Gastroesophageal sphincter (tissue), 4 donors: ENCODE results near the gene IRF1. TPM values are rescaled to one million over a fixed set of nuclear protein-coding genes. Genes with fewer than 3 reads are reported as not detected.
"Not testable (repeated sequence)": the region's sequence is repeated elsewhere in the genome, so short reads cannot be mapped to it uniquely, and the experiment has no call there.

Source experiments
- ATAC-seq: fragments of 150-250 bp; one replicate; pipeline ENCODE4 v1.9.1; 2016; ENCODE audit warnings: mild to moderate bottlenecking, moderate library complexity
- H3K27ac ChIP-seq, 4 donors: fragments of 200-600 bp; sonication (generic) in 3 of 4; 1 replicate in 3 of 4; 2 replicates in 1 of 4; pipeline ENCODE4 v1.5.1; 2016 to 2019
- H3K27me3 ChIP-seq: fragments of 200-600 bp; sonication (generic); one replicate; pipeline ENCODE4 v1.5.1; 2019
- H3K36me3 ChIP-seq, 2 donors: fragments of 200-600 bp; sonication (generic); one replicate each; pipeline ENCODE4 v1.5.1; 2019; ENCODE audit warnings: control low read depth in 1 of 2
- H3K4me1 ChIP-seq, 3 donors: fragments of 200-600 bp; sonication (generic); 1 replicate in 2 of 3; 2 replicates in 1 of 3; pipeline ENCODE4 v1.5.1; 2016 to 2019; ENCODE audit warnings: control low read depth in 2 of 3
- H3K4me3 ChIP-seq, 2 donors: fragments of 200-600 bp; sonication (generic); one replicate each; pipeline ENCODE4 v1.5.1; 2019; ENCODE audit warnings: mild to moderate bottlenecking in 1 of 2, moderate library complexity in 1 of 2
- H3K9me3 ChIP-seq, 3 donors: fragments of 200-600 bp; sonication (generic); one replicate each; pipeline ENCODE4 v1.5.1; 2017 to 2019; ENCODE audit warnings: control low read depth in 2 of 3
- EP300 ChIP-seq: sonication (generic); formaldehyde crosslinking; IDR thresholded peaks from one replicate; pipeline ENCODE4 v1.6.1; 2017; ENCODE audit warnings: antibody characterized with exemption, mild to moderate bottlenecking
- POLR2A ChIP-seq, 2 donors: fragments of 450-650 bp; IDR thresholded peaks; one replicate each; pipeline ENCODE4 v1.6.1; 2017; ENCODE audit warnings: antibody characterized with exemption in 2 of 2, mild to moderate bottlenecking in 2 of 2, moderate library complexity in 1 of 2
- POLR2AphosphoS5 ChIP-seq: sonication (generic); formaldehyde crosslinking; IDR thresholded peaks from one replicate; pipeline ENCODE4 v1.6.1; 2017; ENCODE audit warnings: antibody characterized with exemption
- WGBS, 2 donors: methylation state at CpG; one replicate each; pipeline ENCODE4 v1.1.5; 2018; ENCODE audit warnings: low coverage in 1 of 2; 5-methylcytosine and 5-hydroxymethylcytosine counted together
- total RNA-seq, 4 donors: library from RNA; depleted of rRNA; stranded (reverse); fragments of >200 nt; gene quantifications; one replicate each; pipeline ENCODE4 v1.1.0, GENCODE V29; 2016
- TF ChIP-seq, protein P1 (sequence below), 4 experiments: fragments of 200-600 bp in 2 of 4; fragments of 450-650 bp in 2 of 4; sonication (generic) in 1 of 4; IDR thresholded peaks; one replicate each; pipeline ENCODE4 v1.5.1; 2017 to 2019; ENCODE audit warnings: antibody characterized with exemption in 4 of 4, mild to moderate bottlenecking in 2 of 4, moderate library complexity in 2 of 4

Gene IRF1
- total RNA-seq, 4 donors from 2014 or later: 10.9 to 74.3 (median 19.4) TPM

DNA sequence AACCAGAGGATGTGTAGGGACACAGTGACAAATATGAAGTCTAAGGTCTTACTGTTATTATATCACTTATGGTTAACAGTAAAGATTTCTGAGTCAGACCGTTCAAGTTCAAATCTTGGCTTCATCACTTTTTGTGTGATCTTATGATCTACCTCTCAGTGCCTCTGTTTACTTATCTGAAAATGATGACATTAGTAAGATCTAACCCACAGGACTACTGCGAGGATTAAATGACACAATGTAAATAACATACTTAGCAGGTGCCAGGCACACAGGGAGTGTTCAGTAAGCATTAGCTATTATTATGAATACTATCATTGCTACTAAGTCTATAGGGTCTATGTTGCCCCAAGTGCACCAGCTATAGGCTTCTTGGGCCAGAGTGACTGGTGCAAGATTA, 2.0 kb downstream of the IRF1 start:
- peak overlapping the region; percentile 59 to 72 for H3K4me3 ChIP-seq
- peaks cover 0 to 78% (median 48%) of the 10 kb centered on the region in 3 donors for H3K4me1 ChIP-seq
- no peaks in the 10 kb centered on the region for H3K27me3 ChIP-seq
- ATAC-seq: no peak
- no peak for TF ChIP-seq POLR2A (IDR thresholded peaks at IDR 0.05)
- TF ChIP-seq POLR2AphosphoS5: no peak
- TF ChIP-seq, protein P1, sequence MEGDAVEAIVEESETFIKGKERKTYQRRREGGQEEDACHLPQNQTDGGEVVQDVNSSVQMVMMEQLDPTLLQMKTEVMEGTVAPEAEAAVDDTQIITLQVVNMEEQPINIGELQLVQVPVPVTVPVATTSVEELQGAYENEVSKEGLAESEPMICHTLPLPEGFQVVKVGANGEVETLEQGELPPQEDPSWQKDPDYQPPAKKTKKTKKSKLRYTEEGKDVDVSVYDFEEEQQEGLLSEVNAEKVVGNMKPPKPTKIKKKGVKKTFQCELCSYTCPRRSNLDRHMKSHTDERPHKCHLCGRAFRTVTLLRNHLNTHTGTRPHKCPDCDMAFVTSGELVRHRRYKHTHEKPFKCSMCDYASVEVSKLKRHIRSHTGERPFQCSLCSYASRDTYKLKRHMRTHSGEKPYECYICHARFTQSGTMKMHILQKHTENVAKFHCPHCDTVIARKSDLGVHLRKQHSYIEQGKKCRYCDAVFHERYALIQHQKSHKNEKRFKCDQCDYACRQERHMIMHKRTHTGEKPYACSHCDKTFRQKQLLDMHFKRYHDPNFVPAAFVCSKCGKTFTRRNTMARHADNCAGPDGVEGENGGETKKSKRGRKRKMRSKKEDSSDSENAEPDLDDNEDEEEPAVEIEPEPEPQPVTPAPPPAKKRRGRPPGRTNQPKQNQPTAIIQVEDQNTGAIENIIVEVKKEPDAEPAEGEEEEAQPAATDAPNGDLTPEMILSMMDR (IDR thresholded peaks at IDR 0.05): no peak
- no peak for TF ChIP-seq EP300
- peaks cover 0 to 47% of the 10 kb centered on the region in 2 donors for H3K36me3 ChIP-seq
- 15 to 62% methylated on average over 2 of the region's 2 CpGs for WGBS, 2 donors
- H3K27ac ChIP-seq: peak overlapping the region in 3 of 4 donors; percentile 96 to 99 (median 97)
- no peaks in the 10 kb centered on the region for H3K9me3 ChIP-seq

DNA sequence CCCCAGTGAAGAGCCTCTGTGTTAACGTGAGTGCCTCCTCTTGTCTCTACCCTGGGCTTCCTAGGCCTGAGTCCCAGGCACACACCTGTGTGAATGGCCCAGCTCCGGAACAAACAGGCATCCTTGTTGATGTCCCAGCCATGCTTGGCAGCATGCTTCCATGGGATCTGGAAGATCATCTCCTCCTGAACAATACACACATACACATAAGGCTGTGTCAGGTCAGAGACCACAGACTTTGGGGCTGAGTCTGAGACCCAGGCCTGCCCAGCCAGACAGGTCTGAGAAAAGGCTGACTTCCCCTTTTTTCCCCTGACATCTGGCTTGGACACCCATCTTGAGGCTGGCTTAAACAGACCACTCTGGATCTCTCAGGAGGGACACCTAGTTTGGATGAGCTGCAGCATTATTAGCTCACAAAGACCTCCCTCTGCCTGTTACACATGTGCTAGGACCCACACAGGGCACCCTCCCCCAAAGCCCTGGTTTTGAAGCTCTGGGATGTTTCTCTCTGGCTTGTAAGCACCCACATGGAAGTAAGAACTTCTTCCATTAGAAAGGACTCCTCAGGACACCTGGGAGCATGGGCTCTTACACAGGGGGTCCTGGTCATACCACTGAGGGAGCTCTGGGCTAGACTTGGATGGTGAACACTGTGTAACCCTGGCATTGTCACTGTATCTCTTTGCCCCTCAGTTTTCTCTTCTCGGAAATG, 2.6 kb downstream of the IRF1 start:
- H3K4me3 ChIP-seq: peak overlapping the region in 1 of 2 donors; percentile 3
- H3K27ac ChIP-seq: peak overlapping the region in 3 of 4 donors; percentile 58 to 97 (median 68)
- WGBS, 2 donors: 62 to 71% methylated on average over 1 to 2 of the region's 3 CpGs
- peaks cover 0 to 53% of the 10 kb centered on the region in 2 donors for H3K36me3 ChIP-seq
- TF ChIP-seq EP300 (no peak), POLR2AphosphoS5 (no peak), POLR2A (IDR thresholded peaks at IDR 0.05) (no peak)
- TF ChIP-seq, protein P1 (IDR thresholded peaks at IDR 0.05): no peak
- no peaks in the 10 kb centered on the region for H3K9me3 ChIP-seq
- ATAC-seq: no peak
- H3K27me3 ChIP-seq: no peaks in the 10 kb centered on the region
- H3K4me1 ChIP-seq: peaks cover 0 to 82% (median 48%) of the 10 kb centered on the region in 3 donors

DNA sequence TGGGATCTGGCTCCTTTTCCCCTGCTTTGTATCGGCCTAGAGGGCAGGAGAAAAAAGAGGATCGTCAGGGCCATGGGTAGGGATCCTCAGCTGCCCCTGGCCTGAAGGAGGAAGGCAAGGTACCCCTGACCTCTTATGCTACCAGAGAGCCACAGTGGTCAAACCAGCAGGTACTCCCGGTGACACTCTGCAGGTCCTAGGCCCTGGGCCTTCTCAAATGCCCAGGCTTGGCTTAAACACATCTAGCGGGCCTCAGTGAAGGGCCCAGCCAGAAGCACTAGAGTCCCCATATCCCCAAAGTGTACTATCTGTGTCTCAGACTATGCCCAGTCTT, 3.5 kb downstream of the IRF1 start:
- Histone ChIP-seq H3K9me3 (no peaks in the 10 kb centered on the region), H3K4me1 (peaks cover 0 to 81% (median 47%) of the 10 kb centered on the region in 3 donors), H3K36me3 (peaks cover 0 to 59% of the 10 kb centered on the region in 2 donors), H3K27ac (peak overlapping the region in 3 of 4 donors; percentile 58 to 97 (median 68)), H3K4me3 (no peak overlapping the region), H3K27me3 (no peaks in the 10 kb centered on the region)
- WGBS, 2 donors: 67% methylated on average over 1 of the region's 4 CpGs; no CpG with 5 or more reads in 1 of the 2 donors
- no peak for ATAC-seq
- TF ChIP-seq POLR2AphosphoS5: no peak

DNA sequence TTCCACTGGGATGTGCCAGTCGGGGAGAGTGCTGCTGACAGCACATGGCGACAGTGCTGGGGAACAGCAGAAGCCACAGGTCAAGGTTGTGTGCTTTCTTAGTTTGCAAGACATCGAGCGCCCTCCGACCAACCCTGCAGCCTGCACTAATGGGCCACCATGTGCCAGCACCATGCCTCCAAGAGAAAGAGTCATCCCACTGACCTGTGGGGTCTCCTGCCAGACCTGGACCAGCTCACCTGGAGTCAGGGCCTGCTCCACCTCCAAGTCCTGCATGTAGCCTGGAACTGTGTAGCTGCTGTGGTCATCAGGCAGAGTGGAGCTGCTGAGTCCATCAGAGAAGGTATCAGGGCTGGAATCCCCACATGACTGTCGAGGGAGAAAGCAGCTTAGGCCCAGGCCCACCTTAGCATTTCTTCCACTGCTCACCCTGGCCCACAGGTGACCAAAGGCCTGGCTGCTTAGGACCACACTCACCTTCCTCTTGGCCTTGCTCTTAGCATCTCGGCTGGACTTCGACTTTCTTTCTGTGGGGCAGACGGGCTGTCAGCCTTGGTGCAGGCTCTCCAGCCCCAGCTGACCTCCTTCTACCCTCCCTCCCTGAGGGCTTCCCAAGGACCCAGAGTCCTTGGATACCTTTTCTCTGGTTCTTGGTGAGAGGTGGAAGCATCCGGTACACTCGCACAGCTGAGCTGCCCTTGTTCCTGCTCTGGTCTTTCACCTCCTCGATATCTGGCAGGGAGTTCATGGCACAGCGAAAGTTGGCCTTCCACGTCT, 4.1 kb downstream of the IRF1 start:
- Histone ChIP-seq H3K27ac (peak overlapping the region in 3 of 4 donors; percentile 58 to 97 (median 68)), H3K27me3 (no peaks in the 10 kb centered on the region), H3K9me3 (no peaks in the 10 kb centered on the region), H3K4me3 (no peak overlapping the region), H3K36me3 (peaks cover 0 to 64% of the 10 kb centered on the region in 2 donors), H3K4me1 (peaks cover 0 to 76% (median 41%) of the 10 kb centered on the region in 3 donors)
- TF ChIP-seq, protein P1 (IDR thresholded peaks at IDR 0.05): no peak
- TF ChIP-seq POLR2AphosphoS5: no peak
- no peak for TF ChIP-seq POLR2A (IDR thresholded peaks at IDR 0.05)
- TF ChIP-seq EP300: no peak
- WGBS, 2 donors: 76 to 80% methylated on average over 1 to 6 of the region's 14 CpGs
- no peak for ATAC-seq

DNA sequence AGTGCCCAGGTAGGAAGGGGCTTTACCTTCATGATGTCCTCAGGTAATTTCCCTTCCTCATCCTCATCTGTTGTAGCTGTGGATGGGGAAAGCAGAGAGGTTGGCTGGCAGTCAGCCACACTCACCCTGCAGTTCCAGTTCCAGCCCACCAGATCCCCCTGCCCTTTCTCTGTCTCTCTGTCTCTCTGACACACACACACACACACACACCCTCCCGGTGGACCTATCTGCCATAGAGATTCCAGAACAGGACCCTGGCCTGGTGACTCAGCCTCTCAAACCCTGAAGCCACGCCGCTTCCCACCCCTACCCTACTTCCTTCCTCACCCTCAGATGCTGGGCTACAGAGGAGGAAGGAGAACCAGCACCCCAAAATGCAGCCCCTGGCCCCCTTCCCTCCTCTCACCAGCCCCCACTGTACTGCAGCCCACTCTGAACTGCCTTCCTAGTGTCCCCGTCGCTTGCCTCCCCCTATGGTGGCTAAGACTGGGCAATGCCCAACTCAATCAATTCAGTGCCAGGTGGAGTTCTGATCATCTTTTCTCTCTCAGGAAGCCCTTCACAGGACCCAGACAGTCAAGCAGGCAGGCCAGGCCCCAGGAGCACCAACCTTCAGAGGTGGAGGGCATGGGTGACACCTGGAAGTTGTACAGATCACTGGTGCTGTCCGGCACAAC, 4.8 kb downstream of the IRF1 start:
- H3K9me3 ChIP-seq: no peaks in the 10 kb centered on the region
- H3K36me3 ChIP-seq: peaks cover 0 to 71% of the 10 kb centered on the region in 2 donors
- H3K4me3 ChIP-seq: no peak overlapping the region
- no peak for ATAC-seq
- 44 to 70% methylated on average over 3 to 4 of the region's 6 CpGs for WGBS, 2 donors
- TF ChIP-seq EP300: no peak
- TF ChIP-seq POLR2AphosphoS5: no peak
- TF ChIP-seq POLR2A (IDR thresholded peaks at IDR 0.05): no peak
- TF ChIP-seq, protein P1 (IDR thresholded peaks at IDR 0.05): no peak
- peak overlapping the region in 3 of 4 donors; percentile 46 to 58 (median 50) for H3K27ac ChIP-seq
- H3K4me1 ChIP-seq: peaks cover 0 to 70% (median 37%) of the 10 kb centered on the region in 3 donors
- no peaks in the 10 kb centered on the region for H3K27me3 ChIP-seq

DNA sequence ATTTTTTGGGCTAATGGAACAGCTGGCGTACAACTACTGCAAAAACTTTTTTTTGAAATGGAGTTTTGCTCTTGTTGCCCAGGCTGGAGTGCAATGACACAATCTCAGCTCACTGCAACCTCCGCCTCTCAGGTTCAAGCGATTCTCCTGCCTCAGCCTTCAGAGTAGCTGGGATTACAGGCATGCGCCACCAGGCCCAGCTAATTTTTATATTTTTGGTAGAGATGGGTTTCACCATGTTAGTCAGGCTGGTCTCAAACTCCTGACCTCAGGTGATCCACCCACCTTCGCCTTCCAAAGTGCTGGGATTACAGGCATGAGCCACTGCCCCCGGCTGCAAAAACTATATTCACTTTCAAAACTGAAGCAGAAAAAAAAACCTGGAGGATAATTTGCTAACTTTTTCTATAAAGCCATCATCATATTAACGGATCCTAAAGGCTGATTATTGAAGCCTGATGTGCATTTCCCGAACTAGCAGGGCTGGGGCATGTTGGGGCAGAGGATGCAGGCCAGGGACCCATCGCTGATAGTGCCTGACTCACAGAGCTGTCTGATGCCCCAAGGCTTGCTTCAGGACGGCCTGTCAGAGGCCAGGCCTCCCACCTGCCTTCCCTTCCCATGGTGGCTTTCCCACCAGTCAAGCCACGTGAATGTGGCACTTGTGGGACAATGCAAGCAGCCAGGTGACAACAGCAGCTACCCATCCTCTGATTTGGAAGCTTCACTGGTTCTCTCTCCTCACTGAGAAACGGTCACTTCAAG, 5.5 kb downstream of the IRF1 start:
- not testable (repeated sequence) for H3K4me3 ChIP-seq, H3K27me3 ChIP-seq, H3K9me3 ChIP-seq, ATAC-seq
- H3K36me3 ChIP-seq: peaks cover 0 to 73% of the 10 kb centered on the region in 2 donors
- WGBS, 2 donors: 65 to 72% methylated on average over 10 of the region's 12 CpGs
- peaks cover 0 to 70% (median 37%) of the 10 kb centered on the region in 3 donors for H3K4me1 ChIP-seq
- H3K27ac ChIP-seq: peak overlapping the region in 2 of 4 donors; percentile 50 to 58
